Osteocyte (in vitro differentiated cells): ENCODE measurements around the gene TP53BP2. TPM values are rescaled to one million over a fixed set of nuclear protein-coding genes. Genes with fewer than 3 reads are reported as not detected.
A peak's percentile ranks its signal among the peaks of the same experiment; 100 is the strongest.

Experiments used
- DNase-seq: peaks from one replicate; pipeline ENCODE4 v3.0.0; 2021; ENCODE audit warnings: mixed read lengths; ENCODE audit not compliant: unreplicated experiment; ENCODE audit errors: extremely low spot score
- H3K27ac Mint-ChIP-seq: one replicate; pipeline ENCODE4 v1.8.0; 2021; ENCODE audit warnings: mild to moderate bottlenecking, mixed read lengths; ENCODE audit not compliant: unreplicated experiment
- H3K27me3 Mint-ChIP-seq: one replicate; pipeline ENCODE4 v1.8.0; 2021; ENCODE audit warnings: mixed read lengths; ENCODE audit not compliant: unreplicated experiment
- H3K36me3 Mint-ChIP-seq: one replicate; pipeline ENCODE4 v1.8.0; 2021; ENCODE audit warnings: mixed read lengths; ENCODE audit not compliant: unreplicated experiment
- H3K4me1 Mint-ChIP-seq: one replicate; pipeline ENCODE4 v1.8.0; 2021; ENCODE audit warnings: mixed read lengths; ENCODE audit not compliant: unreplicated experiment
- H3K4me3 Mint-ChIP-seq: one replicate; pipeline ENCODE4 v1.8.0; 2021; ENCODE audit warnings: mild to moderate bottlenecking, moderate library complexity, mixed read lengths; ENCODE audit not compliant: unreplicated experiment
- H3K9me3 Mint-ChIP-seq: one replicate; pipeline ENCODE4 v1.8.0; 2021; ENCODE audit warnings: mixed read lengths; ENCODE audit not compliant: unreplicated experiment
- total RNA-seq: library from RNA; stranded (reverse); gene quantifications from 2 replicates; pipeline ENCODE4 v1.2.1, GENCODE V29; 2021
- TF ChIP-seq, protein P1 (sequence below): fragments of 200-600 bp; sonication (generic); IDR thresholded peaks from 2 replicates; pipeline ENCODE4 v1.5.0; 2021; ENCODE audit warnings: antibody characterized with exemption, mild to moderate bottlenecking, moderate library complexity

Gene TP53BP2
- total RNA-seq, 1 donor from 2014 or later, result 58.7 TPM

DNA sequence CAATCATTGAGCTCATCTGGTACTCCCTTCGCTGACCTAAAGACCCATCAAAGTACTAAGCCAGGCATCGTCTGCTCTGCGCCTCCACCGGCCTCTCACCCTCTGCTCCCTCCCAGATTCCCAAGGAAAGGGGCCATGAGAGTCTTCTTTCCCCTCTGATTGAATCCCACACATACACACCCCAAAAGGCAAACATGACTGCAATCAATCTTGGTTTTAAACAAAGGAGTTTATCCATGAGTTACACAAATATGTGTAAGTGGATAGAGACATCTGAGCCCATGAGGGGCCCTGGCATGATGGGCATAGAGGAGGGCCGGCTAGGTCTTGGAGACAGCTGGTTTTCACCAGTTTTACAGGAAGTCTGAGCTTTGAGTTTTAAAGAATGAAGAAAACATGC lies 82.5 kb downstream of the TP53BP2 start:
- H3K4me1 Mint-ChIP-seq, result peaks cover 8% of the 10 kb centered on the region
- peaks cover 37% of the 10 kb centered on the region for H3K36me3 Mint-ChIP-seq
- TF ChIP-seq, protein P1, sequence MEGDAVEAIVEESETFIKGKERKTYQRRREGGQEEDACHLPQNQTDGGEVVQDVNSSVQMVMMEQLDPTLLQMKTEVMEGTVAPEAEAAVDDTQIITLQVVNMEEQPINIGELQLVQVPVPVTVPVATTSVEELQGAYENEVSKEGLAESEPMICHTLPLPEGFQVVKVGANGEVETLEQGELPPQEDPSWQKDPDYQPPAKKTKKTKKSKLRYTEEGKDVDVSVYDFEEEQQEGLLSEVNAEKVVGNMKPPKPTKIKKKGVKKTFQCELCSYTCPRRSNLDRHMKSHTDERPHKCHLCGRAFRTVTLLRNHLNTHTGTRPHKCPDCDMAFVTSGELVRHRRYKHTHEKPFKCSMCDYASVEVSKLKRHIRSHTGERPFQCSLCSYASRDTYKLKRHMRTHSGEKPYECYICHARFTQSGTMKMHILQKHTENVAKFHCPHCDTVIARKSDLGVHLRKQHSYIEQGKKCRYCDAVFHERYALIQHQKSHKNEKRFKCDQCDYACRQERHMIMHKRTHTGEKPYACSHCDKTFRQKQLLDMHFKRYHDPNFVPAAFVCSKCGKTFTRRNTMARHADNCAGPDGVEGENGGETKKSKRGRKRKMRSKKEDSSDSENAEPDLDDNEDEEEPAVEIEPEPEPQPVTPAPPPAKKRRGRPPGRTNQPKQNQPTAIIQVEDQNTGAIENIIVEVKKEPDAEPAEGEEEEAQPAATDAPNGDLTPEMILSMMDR, result no peak
- no peak for DNase-seq
- no peaks in the 10 kb centered on the region for H3K9me3 Mint-ChIP-seq
- peak overlapping the region; percentile 28 for H3K27ac Mint-ChIP-seq
- H3K27me3 Mint-ChIP-seq, result no peaks in the 10 kb centered on the region
- H3K4me3 Mint-ChIP-seq, result no peak overlapping the region

DNA sequence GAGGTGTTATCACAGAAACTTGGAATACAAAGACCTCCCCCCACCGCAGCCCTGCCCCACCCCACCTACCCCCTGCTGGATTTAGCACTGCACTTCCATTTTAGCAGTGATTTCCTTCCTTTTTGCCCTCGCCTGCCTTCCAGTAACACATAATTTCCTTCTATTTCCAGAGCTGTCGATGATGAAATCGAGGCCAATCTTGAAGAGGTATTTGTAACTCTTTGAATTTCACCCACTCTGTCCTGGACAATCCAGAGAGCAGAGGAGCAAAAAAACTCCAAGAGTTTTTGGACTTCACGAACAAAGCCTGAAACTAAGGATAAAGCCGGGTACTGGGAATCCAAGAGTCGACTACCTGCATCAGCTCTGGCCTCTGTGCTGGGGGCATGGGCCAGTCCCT lies 84.3 kb downstream of the TP53BP2 start:
- H3K36me3 Mint-ChIP-seq, result peaks cover 41% of the 10 kb centered on the region
- H3K27me3 Mint-ChIP-seq, result no peaks in the 10 kb centered on the region
- H3K4me1 Mint-ChIP-seq, result peaks cover 8% of the 10 kb centered on the region
- no peak for DNase-seq
- H3K4me3 Mint-ChIP-seq, result no peak overlapping the region
- H3K27ac Mint-ChIP-seq, result peak overlapping the region; percentile 25
- TF ChIP-seq, protein P1, result no peak
- H3K9me3 Mint-ChIP-seq, result no peaks in the 10 kb centered on the region

DNA sequence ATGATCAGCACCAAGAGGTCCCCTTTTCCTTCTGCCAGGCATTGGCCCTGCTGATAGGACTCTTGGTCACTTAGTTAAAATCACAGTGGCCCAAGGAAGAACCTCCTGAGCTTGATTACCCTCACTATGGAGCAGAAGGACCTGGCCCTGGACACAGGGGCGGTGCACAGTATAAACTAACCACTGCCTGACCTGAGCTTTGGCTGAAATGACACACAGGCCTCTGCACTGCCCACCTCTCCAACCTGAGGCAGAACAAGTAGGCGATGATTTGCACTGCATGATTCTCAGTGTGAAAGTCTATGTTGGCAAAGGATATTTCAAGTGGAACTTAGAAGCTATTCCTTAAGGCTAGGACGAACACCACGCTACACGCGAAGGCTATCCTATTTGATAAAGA lies 84.9 kb downstream of the TP53BP2 start:
- Mint-ChIP-seq H3K4me1 (peaks cover 8% of the 10 kb centered on the region), H3K27ac (peak overlapping the region; percentile 27), H3K36me3 (peaks cover 39% of the 10 kb centered on the region), H3K27me3 (no peaks in the 10 kb centered on the region), H3K9me3 (no peaks in the 10 kb centered on the region), H3K4me3 (no peak overlapping the region)
- TF ChIP-seq, protein P1, result no peak
- no peak for DNase-seq

DNA sequence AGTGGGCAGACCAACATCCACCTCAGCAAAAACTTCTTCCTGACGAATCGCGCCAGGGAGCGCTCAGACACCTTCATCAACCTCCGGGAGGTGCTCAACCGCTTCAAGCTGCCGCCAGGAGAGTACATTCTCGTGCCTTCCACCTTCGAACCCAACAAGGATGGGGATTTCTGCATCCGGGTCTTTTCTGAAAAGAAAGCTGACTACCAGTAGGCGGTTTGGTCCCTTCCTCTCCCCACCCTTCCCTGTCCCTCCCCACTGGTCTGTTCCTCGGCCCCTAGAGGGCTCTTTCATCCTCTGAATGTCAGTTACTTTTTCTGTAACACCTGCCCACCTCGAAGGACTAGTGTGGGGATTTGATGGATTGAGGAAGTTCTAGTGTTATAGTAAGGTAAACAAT lies 86.5 kb downstream of the TP53BP2 start:
- DNase-seq, result no peak
- H3K9me3 Mint-ChIP-seq, result no peaks in the 10 kb centered on the region
- H3K27ac Mint-ChIP-seq, result no peak overlapping the region
- H3K4me3 Mint-ChIP-seq, result no peak overlapping the region
- TF ChIP-seq, protein P1, result no peak
- H3K4me1 Mint-ChIP-seq, result no peaks in the 10 kb centered on the region
- no peaks in the 10 kb centered on the region for H3K27me3 Mint-ChIP-seq
- peaks cover 42% of the 10 kb centered on the region for H3K36me3 Mint-ChIP-seq

DNA sequence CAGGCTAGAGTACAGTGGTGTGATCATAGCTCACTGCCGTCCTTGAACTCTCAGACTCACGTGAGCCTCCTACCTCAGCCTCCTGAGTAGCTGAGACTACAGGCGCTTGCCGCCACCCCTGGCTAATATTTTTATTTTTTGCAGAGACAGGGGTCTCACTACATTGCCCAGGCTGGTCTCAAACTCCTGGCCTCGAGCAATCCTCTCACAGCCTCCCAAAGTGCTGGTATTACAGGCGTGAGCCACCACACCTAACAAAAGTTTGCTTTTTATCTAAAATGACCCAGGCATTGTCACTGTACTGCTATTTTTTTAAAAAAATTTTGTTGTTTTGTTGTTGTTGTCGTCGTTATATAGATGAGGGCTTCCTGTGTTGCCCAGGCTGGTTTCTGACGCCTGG lies 87.0 kb downstream of the TP53BP2 start:
- no peak for DNase-seq
- H3K9me3 Mint-ChIP-seq, result no peaks in the 10 kb centered on the region
- no peaks in the 10 kb centered on the region for H3K4me1 Mint-ChIP-seq
- H3K27me3 Mint-ChIP-seq, result no peaks in the 10 kb centered on the region
- no peak overlapping the region for H3K4me3 Mint-ChIP-seq
- peaks cover 42% of the 10 kb centered on the region for H3K36me3 Mint-ChIP-seq
- no peak overlapping the region for H3K27ac Mint-ChIP-seq
- TF ChIP-seq, protein P1, result no peak
